Vagina (tissue), 2 donors: ENCODE measurements around the gene SLC24A3.

Experiments
- CTCF ChIP-seq, 3 experiments: fragments of 450-650 bp in 2 of 3; fragments of 200-600 bp in 1 of 3; sonication (generic) in 1 of 3; IDR thresholded peaks; one replicate each; pipeline ENCODE4 v1.5.1; 2017 to 2019; ENCODE audit warnings: antibody characterized with exemption in 3 of 3, mild to moderate bottlenecking in 2 of 3, moderate library complexity in 2 of 3
- POLR2A ChIP-seq, 2 donors: fragments of 450-650 bp; IDR thresholded peaks; one replicate each; pipeline ENCODE4 v1.6.1; 2017; ENCODE audit warnings: antibody characterized with exemption in 2 of 2, mild to moderate bottlenecking in 2 of 2, moderate library complexity in 2 of 2
- POLR2AphosphoS5 ChIP-seq, 2 donors: sonication (generic); formaldehyde crosslinking; IDR thresholded peaks; one replicate each; pipeline ENCODE4 v1.9.0; 2017; ENCODE audit warnings: antibody characterized with exemption in 2 of 2, mild to moderate bottlenecking in 2 of 2, low read depth in 1 of 2; ENCODE audit not compliant: insufficient read depth in 1 of 2

GRCh38 chr20:19633985-19634384 lies 421.5 kb downstream of the SLC24A3 start:
- TF ChIP-seq CTCF (IDR thresholded peaks at IDR 0.05) = no peak
- no peak for TF ChIP-seq POLR2AphosphoS5 (IDR thresholded peaks at IDR 0.05; ENCODE audit: insufficient read depth in 1 of 2, low read depth in 1 of 2)
- TF ChIP-seq POLR2A (IDR thresholded peaks at IDR 0.05) = no peak
